Fibroblast of gingiva (primary cell): Measurements from ENCODE around the gene SLC35A1.
"Not testable (repeated sequence)": the region's sequence is repeated elsewhere in the genome, so short reads cannot be mapped to it uniquely, and the experiment has no call there.

Experiments used
- DNase-seq: peaks from one replicate; pipeline ENCODE4 v3.0.0-alpha.2; 2011; ENCODE audit warnings: low read depth

Gene SLC35A1

DNA sequence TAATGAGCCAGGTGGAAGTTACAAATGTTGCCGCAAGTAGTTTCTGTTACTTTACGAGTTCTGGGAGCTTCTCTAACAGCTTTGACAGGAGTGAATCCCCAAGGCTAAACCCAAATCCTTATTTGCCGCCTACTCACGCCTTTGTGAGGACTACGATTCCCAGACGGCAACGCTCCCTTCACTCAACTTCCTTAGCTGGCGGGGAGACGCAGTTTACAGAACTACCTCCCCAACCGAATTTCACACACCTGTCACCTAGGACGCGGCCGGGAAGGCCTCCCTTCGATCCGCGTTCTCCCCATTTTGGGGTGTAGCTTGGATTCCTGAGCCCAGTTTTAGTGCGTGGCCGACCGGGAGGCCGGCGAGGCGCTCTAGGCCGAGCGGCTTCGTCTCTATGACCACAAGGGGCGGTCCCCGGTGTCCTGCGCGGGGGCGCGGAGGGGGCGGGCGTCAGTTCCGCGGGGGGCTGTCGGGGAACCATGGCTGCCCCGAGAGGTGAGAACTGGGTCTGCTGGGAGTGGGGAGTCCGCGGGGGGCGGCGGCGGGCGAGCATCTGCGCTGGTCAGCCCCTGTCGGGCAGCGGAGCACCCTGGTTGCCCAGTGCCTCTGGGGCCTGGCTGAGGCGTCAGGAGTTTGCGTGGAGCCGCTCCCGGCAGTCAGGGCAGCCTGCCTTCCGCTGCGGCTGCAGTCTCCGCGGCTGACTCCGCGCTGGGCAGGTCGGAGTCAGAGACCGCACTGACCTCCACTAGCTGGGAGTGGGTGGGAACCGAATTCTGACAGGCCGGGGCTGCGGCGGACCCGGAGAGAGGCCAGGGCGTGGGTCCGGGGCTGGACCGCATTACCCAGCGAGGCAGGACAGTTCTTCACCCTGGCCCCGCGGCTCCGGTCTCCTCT, at the start of gene SLC35A1:
SLC35A1 (plus strand) TSS at position 450 of the 894 bp plus-strand sequence; CDS start at position 480, 30 bp downstream.
- DNase-seq = peak; percentile 81

DNA sequence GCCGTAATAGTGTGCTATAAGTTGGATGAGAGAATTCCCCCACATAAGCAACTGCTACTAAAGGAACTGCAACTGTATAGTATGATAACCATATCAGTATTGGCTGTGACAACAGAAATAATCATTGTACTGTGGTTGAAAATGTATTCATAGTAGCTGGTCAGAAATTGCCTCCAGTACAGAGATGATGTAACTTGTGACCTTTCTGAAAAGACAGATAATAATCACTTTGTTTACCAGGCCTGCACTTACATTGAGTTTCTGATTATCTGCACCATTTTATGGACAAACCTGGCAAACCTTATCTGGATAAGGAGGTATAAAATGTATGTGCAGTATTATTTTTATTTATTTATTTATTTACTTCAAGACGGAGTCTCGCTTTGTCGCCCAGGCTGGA, 46.0 kb upstream of the SLC35A1 start:
- DNase-seq = no peak

- no peak for DNase-seq
These were observed 42.3 kb upstream of the SLC35A1 start for GRCh38 chr6:87430499-87430898.

DNA sequence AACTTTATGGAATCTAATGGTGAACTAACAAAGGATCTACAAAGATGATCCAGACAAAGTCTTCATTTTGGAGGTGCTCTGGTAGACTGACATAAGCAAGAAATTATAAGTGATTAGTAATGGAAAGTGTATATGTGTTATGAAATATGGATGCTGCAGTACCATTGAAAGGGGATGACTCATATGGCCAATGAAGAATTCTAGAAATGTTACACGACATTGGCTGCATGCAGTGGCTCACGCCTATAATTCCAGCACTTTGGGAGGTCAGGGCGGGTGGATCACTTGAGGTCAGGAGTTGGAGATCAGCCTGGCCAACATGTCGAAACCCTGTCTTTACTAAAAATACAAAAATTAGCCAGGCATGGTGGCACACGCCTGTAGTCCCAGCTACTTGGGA, 41.5 kb upstream of the SLC35A1 start:
- peak; percentile 11 for DNase-seq

GRCh38 chr6:87436435-87436834, 36.3 kb upstream of the SLC35A1 start:
- DNase-seq = peak; percentile 35

DNA sequence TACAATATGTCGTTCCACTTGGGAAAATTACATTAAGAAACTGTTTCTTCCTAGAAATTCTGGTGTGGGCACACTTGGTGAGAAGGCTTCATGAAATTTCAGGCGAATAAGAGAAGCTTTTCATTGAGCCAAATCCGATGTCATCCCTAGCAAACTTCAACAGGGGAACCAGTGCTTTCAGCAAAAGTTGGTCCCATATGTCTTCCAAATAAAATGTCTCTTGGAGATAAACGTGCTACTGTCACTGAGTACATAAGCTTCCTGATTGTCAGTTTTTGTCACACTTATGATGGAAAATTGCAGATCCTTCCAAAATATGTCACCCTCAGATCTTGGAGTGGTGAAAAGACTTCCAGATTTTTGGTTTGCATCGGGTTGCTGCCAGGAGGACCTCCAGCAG, 31.1 kb upstream of the SLC35A1 start:
- no peak for DNase-seq

DNA sequence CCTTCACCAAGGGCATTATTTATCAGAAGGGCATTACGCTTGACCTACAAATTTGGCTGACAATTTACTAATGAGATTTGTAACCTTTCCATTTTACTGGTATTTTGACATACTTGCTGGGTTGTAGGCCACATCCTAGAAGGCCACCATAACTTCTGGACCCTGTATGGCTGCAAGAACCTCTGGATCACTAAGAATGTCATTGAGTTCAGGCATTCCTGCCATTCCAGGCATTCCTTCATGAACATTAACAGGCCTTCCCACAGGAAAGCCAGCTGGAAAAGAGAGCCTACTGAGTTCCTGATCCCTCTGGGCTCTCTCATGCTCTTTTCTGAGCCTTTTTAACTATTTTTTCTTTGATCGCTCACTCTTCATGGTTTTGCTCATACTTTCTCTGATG, 28.4 kb upstream of the SLC35A1 start:
- no peak for DNase-seq

DNA sequence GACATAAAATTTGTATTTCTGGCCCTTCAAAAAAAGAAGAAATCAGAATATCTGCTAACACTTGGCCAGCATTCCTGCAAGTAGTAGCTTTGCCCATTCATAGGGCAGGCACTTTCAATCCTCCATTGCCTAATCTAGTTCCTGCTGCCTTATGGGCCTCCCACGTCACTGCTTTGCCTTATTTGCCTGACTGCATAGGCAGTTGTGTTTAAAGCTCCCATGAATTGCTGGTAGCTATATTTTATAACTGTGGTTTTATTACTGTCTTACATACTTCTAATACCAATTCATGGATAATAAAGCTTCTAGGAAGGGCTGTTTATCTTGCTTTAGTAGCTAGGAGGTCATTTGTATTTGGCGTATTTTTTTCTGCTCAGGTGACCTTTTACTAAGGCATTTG, 7.7 kb upstream of the SLC35A1 start:
- no peak for DNase-seq

DNA sequence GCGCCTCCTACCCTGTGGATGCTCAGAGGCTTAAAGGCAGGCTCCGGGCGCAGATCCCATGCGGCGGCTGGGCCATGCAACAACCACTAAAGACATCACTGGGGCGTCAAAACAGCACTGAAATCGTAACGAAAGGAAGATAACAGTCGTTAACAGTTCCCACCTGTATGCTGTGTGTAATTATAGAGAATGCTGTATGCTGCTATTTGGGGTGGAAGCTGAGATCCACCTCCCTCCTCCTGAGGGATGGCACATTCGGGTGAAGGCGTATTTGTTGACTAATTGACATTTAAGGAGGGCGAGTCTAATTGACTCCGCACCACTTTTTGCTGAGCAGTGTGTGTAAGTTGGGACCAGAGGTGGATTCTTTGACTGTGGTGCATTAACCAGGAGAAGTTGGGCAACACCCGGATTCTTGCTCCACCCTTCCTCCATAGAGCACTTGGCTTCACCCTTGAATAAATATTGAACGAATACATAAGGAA, 687 bp downstream of the SLC35A1 start:
- peak; percentile 45 for DNase-seq

DNA sequence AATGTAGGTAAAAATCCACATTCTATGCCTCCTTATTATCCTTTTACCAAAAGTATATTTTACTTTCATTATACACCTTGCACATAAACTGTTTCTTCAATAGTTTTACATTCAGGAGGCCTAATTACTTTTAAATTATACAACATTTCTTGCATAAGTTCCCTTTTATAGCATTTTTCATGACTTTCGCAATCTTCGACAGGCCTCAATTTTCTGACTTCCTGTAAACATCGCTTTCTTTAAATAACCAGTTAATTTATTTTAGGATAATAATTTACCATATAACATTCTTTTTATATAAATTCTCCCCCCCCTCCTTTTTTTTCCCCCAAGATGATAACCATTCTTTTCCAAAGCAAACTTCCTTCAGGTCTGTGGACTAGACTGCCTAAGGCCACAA, 9.2 kb downstream of the SLC35A1 start:
- DNase-seq = no peak

- DNase-seq = no peak
These were observed 9.6 kb downstream of the SLC35A1 start for GRCh38 chr6:87482366-87482765.

DNA sequence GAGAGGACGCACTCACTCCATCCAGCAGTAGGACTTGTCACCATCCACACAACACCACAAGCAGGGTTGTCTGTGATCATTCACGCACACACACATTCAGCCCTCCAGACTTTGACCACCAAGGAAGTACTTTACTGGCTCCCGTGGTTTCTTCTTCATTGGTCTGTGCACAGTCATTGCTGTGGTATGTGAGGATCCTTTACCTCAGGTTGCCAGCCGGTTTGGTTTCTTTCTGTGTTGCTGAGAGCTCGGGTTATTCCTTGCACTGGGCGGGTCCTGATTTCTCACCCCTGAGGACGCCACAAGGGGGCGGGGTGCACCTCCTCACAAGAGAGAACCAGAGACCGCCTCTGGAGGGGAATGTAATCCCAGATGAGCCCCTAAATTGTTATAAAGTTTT, 11.2 kb downstream of the SLC35A1 start:
- DNase-seq = peak; percentile 16

- DNase-seq = no peak
These were observed 11.7 kb downstream of the SLC35A1 start for GRCh38 chr6:87484491-87484890.

DNA sequence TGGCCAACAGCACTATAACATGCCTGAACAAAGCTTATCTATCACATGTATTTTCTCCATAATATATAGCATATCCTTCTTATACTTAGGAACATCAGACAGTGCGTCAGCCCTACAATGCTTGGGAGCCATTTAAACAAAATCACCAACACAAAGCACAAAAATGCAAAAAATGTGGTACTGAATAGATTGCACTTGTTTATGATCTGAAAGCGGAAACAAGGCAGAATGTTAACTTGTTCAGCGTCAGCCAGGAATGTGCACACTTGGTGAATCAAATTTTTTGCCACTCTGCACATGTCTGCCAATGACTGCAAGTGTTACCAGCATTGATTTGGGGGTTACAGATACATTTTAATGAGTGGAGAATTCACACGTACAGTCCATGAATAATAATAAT, 14.8 kb downstream of the SLC35A1 start:
- DNase-seq = no peak

DNA sequence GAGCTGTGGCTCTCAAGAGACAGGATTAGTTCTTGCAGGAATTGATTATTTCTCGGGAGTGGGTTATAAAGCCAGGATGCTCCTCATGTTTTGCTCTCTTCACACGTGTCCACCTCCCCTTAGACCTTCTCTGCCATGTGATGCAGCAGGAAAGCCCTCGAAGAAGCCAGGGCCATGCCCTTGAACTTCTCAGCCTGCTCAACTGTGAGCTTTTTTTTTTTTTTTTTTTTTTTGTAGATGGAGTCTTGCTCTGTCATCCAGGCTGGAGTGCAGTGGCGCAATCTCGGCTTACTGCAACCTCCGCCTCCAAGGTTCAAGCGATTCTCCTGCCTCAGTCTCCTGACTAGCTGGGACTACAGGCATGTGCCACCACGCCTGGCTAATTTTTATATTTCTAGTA, 16.6 kb downstream of the SLC35A1 start:
- not testable (repeated sequence) for DNase-seq

DNA sequence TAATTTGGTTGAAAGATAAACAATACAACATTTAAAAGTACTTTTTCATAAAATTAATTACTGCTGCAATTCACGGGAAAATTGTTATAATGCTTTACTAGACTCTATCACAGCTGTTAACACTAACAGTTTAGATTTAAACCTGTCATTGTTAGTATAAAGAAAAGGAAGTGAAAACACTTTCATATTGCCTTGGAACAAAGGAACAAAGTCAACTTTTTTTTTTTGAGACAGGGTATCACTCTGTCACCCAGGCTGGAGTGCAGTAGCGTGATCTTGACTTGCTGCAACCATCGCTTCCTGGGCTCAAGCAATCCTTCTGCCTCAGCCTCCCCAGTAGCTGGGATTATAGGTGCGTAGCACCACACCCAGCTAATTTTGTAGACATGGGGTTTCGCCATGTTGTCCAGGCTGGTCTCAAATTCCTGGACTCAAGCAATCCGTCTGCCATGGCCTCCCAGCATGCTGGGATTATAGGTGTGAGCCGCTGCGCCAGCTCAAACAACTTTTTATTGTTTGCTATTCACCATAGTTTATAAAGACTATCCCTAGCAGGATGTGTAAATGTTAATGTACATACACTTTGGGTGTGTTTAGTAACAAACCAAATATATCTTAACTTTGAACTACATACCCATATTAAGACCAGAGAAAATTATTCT, 22.1 kb downstream of the SLC35A1 start:
- DNase-seq = no peak

GRCh38 chr6:87498048-87498447, 25.3 kb downstream of the SLC35A1 start:
- no peak for DNase-seq

DNA sequence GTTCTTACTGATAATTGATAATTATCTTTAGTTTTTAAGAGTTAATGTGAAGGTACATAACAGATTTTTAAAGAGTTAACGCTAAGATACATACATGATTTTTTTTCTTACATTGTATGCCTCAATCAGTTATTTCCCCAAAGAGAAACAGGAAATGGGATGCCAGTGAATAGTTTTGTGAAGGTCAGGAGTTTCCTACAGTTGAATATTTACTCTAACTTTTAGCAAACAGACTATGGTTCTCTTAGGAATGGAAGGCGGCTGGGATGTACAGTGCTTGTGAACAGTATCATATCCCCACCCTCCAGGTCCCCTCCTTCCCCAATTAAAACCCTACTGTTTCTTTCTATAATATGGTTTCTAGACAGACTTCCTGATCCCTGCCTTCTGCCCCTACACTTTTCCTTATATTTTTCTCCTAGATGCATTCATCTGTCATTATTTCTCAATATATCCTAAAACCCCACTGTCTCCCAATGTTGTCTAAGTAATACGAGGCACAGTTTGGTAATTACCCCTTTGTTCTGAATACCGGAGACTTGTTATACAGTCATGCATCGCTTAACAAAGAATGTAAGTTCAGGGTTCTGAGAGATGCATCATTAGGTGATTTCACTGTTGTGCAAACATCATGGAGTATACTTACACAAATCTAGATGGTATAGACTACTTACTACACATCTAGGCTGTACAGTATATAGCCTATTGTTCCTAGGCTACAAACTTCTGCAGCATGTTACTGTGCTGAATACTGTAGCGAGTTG, 29.2 kb downstream of the SLC35A1 start:
- DNase-seq = no peak

DNA sequence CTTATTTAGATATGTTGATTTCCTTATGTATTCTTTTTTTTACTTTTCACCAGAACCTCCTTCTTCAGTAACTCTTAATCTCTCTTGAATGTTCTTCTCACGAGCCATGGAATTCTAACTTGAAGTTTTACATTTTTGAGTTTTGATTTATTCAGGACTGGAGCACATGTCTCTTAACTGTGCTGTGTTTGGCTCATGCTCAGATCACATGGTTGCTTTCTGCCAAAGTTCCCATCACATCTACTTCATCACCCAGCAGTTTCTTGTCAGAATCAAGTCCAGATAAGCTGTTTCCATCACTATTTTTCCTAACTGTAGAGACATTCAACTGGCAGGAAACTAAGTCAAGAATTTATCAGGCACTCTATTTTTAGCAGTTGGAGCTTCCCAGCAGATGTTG, 31.7 kb downstream of the SLC35A1 start:
- DNase-seq = peak; percentile 2

- DNase-seq = no peak
These were observed 42.1 kb downstream of the SLC35A1 start for GRCh38 chr6:87514831-87515230.

GRCh38 chr6:87518453-87518852, 45.7 kb downstream of the SLC35A1 start:
- no peak for DNase-seq

- no peak for DNase-seq
These were observed 49.9 kb downstream of the SLC35A1 start for GRCh38 chr6:87522686-87523085.

- no peak for DNase-seq
These were observed 56.4 kb downstream of the SLC35A1 start for GRCh38 chr6:87529221-87529620.
